GM12875 (cell line): ENCODE results near the gene MYOZ1.

ENCODE experiments used
- H3K4me3 ChIP-seq: one replicate; pipeline ENCODE4 v1.5.1; 2011; ENCODE audit warnings: low read depth, low read length, control low read depth
- TF ChIP-seq, protein P1 (sequence below): IDR thresholded peaks from 2 replicates; pipeline ENCODE4 v1.5.1; 2011; ENCODE audit warnings: low read depth, mild to moderate bottlenecking, control low read depth, inconsistent platforms, low read length, moderate library complexity, borderline replicate concordance; ENCODE audit not compliant: insufficient read depth

The MYOZ1 gene

DNA sequence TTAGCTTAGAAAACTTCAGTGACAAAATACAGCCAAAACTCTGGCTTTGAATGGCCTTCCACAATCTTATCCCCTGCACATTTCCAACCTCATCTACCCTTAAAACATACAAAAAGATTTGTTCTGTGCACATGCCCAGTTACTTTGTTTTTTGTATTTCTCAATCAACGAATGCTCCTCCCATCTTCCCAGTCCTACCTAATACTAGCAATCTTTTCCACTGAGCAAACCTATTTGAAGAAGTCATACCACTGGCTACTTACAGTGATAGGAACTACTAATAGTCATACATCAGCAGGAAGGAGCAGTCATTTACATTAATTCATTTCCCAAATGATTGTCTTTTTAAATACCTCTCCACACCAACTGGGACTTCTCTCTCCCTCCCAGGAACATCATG, 52.6 kb downstream of the MYOZ1 start:
- no peak overlapping the region for H3K4me3 ChIP-seq
- TF ChIP-seq, protein P1, sequence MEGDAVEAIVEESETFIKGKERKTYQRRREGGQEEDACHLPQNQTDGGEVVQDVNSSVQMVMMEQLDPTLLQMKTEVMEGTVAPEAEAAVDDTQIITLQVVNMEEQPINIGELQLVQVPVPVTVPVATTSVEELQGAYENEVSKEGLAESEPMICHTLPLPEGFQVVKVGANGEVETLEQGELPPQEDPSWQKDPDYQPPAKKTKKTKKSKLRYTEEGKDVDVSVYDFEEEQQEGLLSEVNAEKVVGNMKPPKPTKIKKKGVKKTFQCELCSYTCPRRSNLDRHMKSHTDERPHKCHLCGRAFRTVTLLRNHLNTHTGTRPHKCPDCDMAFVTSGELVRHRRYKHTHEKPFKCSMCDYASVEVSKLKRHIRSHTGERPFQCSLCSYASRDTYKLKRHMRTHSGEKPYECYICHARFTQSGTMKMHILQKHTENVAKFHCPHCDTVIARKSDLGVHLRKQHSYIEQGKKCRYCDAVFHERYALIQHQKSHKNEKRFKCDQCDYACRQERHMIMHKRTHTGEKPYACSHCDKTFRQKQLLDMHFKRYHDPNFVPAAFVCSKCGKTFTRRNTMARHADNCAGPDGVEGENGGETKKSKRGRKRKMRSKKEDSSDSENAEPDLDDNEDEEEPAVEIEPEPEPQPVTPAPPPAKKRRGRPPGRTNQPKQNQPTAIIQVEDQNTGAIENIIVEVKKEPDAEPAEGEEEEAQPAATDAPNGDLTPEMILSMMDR: no peak

DNA sequence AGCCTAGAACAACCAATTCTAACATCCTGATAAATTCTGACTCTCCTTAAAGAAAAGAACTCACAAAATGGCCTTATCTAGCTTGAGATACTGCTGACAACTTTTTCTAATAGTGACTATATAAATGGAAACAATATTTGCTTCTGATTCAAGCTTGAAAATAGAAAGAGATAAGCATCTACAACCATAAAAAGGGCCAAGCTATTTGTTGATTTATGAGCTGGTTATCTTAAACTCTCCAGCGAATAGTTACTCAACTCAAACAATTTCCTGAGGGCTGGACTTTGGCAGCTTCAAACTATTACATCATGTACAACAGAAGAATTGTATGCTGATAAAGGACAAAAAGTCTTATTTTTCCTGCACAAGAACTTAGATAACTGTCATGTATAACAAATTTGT, 54.7 kb downstream of the MYOZ1 start:
- H3K4me3 ChIP-seq: no peak overlapping the region
- TF ChIP-seq, protein P1: no peak

DNA sequence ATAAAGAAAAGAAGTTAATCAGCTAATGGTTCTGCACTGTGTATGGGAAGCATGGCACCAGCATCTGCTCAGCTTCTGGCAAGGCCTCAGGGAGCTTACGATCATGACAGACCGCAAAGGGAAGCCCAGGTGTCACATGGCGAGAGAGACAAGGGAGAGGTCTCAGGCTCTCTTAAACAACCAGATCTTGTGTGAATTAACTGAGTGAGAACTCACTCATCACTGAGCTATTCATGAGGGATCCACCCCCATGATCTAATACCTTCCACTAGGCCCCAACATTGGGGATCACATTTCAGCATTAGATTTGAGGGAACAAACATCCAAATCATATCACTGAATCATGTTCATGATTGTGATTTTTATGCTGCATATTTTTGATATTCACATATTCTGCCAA, 55.9 kb downstream of the MYOZ1 start:
- H3K4me3 ChIP-seq: no peak overlapping the region
- TF ChIP-seq, protein P1: no peak

DNA sequence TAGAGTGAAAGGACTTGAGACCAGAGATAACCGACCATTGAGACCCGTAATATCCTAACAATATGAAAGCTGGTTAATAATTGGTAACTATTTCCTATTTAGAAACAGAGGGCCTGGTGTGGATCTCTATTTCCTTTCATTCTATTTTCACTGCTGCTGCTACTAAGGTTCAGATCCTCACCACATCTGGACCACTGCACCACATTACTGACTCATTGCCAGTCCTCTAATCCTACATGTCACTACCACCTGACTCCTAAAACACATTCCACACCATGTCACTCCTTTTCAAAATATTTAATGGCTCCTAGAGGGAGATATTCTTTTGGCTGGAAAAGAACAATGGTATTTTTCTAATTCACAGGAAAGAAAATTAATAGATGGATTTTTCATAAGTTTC, 56.5 kb downstream of the MYOZ1 start:
- H3K4me3 ChIP-seq: no peak overlapping the region
- TF ChIP-seq, protein P1: no peak

DNA sequence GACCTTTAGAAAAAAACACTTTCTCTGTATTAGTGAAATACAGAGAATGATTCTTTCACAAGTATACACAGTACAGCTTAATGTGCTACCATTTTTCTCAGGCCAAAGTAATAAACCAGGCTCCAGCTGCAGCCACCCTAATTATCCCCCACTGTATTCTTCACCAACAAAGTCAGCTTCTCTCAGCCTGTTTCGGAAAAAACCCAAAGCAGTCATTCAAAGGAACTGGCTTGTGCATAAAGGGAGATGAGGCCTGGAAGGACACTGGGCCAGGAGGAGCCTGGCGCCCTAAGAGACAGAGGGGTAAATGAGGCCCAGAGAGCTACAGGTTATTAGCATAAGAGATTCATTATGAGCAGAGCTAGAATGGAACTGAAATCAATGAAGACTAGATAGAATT, 59.4 kb downstream of the MYOZ1 start:
- TF ChIP-seq, protein P1: no peak
- no peak overlapping the region for H3K4me3 ChIP-seq
